ENCODE results near the gene RIOK3.

GRCh38 chr18:23438608-23439366 is 14.3 kb upstream of the RIOK3 start:
- no peak for TF ChIP-seq CTCF (IDR thresholded peaks at IDR 0.05; ENCODE audit: low read depth, low read length, missing input control)
- TF ChIP-seq JUND (IDR thresholded peaks at IDR 0.05), result no peak
- no peak for TF ChIP-seq RAD21 (IDR thresholded peaks at IDR 0.05)
- TF ChIP-seq RXRA (IDR thresholded peaks at IDR 0.05), result no peak
- no peak for TF ChIP-seq REST (IDR thresholded peaks at IDR 0.05)
- no peak for TF ChIP-seq TAF1 (conservative IDR thresholded peaks at IDR 0.05)
- no peak for TF ChIP-seq HNF4G (IDR thresholded peaks at IDR 0.05)
- no peak for TF ChIP-seq ZBTB33 (IDR thresholded peaks at IDR 0.05)
- TF ChIP-seq YY1 (IDR thresholded peaks at IDR 0.05), result no peak
- TF ChIP-seq MAX (IDR thresholded peaks at IDR 0.05), result no peak
- no peak for TF ChIP-seq ATF3 (IDR thresholded peaks at IDR 0.05)

All from liver (tissue), 3 donors.